GM23248 (cell line): ENCODE measurements around the gene SERPINB1. TPM values are rescaled to one million over a fixed set of nuclear protein-coding genes. Genes with fewer than 3 reads are reported as not detected.

Source experiments
- DNase-seq: peaks from one replicate; pipeline ENCODE4 v3.0.0-alpha.2; 2015
- H2AFZ ChIP-seq: fragments of 200-600 bp; sonication (generic); 2 replicates; pipeline ENCODE4 v1.6.1; 2016; ENCODE audit warnings: antibody characterized with exemption
- H3F3A ChIP-seq: fragments of 200-600 bp; sonication (generic); 2 replicates; pipeline ENCODE4 v1.6.1; 2016; ENCODE audit warnings: mild to moderate bottlenecking, antibody characterized with exemption, mixed run types; ENCODE audit not compliant: insufficient read depth
- H3K27ac ChIP-seq: fragments of 200-600 bp; sonication (generic); 2 replicates; pipeline ENCODE4 v1.5.1; 2016; ENCODE audit warnings: mild to moderate bottlenecking
- H3K27me3 ChIP-seq: fragments of 200-600 bp; sonication (generic); replicated peaks from 2 replicates; pipeline ENCODE4 v1.6.1; 2016; ENCODE audit warnings: mild to moderate bottlenecking; ENCODE audit not compliant: insufficient read depth
- H3K36me3 ChIP-seq: fragments of 200-600 bp; sonication (generic); 2 replicates; pipeline ENCODE4 v1.6.1; 2016; ENCODE audit warnings: low read depth, mild to moderate bottlenecking
- H3K4me1 ChIP-seq: fragments of 200-600 bp; sonication (generic); 2 replicates; pipeline ENCODE4 v1.6.1; 2016; ENCODE audit warnings: mild to moderate bottlenecking; ENCODE audit not compliant: insufficient read depth
- H3K4me2 ChIP-seq: fragments of 200-600 bp; sonication (generic); one replicate; pipeline ENCODE4 v1.6.1; 2016; ENCODE audit warnings: mild to moderate bottlenecking; ENCODE audit not compliant: unreplicated experiment
- H3K4me3 ChIP-seq: fragments of 200-600 bp; sonication (generic); 2 replicates; pipeline ENCODE4 v1.5.1; 2016; ENCODE audit warnings: mild to moderate bottlenecking
- H3K79me2 ChIP-seq: fragments of 200-600 bp; sonication (generic); 2 replicates; pipeline ENCODE4 v1.6.1; 2016; ENCODE audit warnings: mild to moderate bottlenecking; ENCODE audit not compliant: insufficient read depth
- H3K9ac ChIP-seq: fragments of 200-600 bp; sonication (generic); 2 replicates; pipeline ENCODE4 v1.6.1; 2016; ENCODE audit warnings: mild to moderate bottlenecking
- H3K9me2 ChIP-seq: fragments of 200-600 bp; sonication (generic); 2 replicates; pipeline ENCODE4 v1.6.1; 2016; ENCODE audit warnings: mixed run types, mild to moderate bottlenecking, moderate library complexity; ENCODE audit not compliant: insufficient read depth
- H3K9me3 ChIP-seq: fragments of 200-600 bp; sonication (generic); one replicate; pipeline ENCODE4 v1.6.1; 2017; ENCODE audit warnings: low read depth
- H4K20me1 ChIP-seq: fragments of 200-600 bp; sonication (generic); 2 replicates; pipeline ENCODE4 v1.6.0; 2016; ENCODE audit not compliant: insufficient read depth
- EZH2 ChIP-seq: fragments of 200-600 bp; sonication (generic); IDR thresholded peaks from 2 replicates; pipeline ENCODE4 v1.6.1; 2018; ENCODE audit warnings: antibody characterized with exemption, mild to moderate bottlenecking; ENCODE audit not compliant: insufficient read depth, poor library complexity, severe bottlenecking
- EZH2phosphoT487 ChIP-seq: fragments of 200-600 bp; sonication (generic); IDR thresholded peaks from 2 replicates; pipeline ENCODE4 v1.6.1; 2018; ENCODE audit warnings: antibody characterized with exemption, moderate library complexity, mild to moderate bottlenecking, low read depth; ENCODE audit not compliant: insufficient read depth
- WGBS, 2 experiments: methylation state at CpG; one replicate each; pipeline ENCODE4 v1.1.6; 2015 to 2017; ENCODE audit warnings: low lambda C conversion rate in 2 of 2, low coverage in 1 of 2; ENCODE audit errors: missing lambda C conversion rate in 2 of 2; 5-methylcytosine and 5-hydroxymethylcytosine counted together
- in situ Hi-C: fragments of 300-500 bp; cut with MboI; formaldehyde crosslinking; loops from 2 replicates; pipeline ENCODE4 v1.15.0; 2020
- polyA plus RNA-seq: library from polyadenylated mRNA; unstranded; fragments of >200 nt; fragmentation: Nextera tagmentation; extraction: Ambion mirVana; gene quantifications from 2 replicates; pipeline ENCODE4 v1.2.1, GENCODE V29; 2016
- total RNA-seq: library from RNA; depleted of rRNA; stranded (reverse); fragments of >200 nt; shearing (Covaris generic); gene quantifications from 2 replicates; pipeline ENCODE4 v1.2.3, GENCODE V29; 2014

Gene SERPINB1
- total and polyA plus RNA-seq, 2 experiments from 2014 or later: 28.3 to 32.8 TPM

- Histone ChIP-seq H3K36me3 (no peaks in the 10 kb centered on the region), H3K4me3 (no peak overlapping the region), H3K9me2 (no peaks in the 10 kb centered on the region), H3K4me2 (no peak overlapping the region), H3F3A (peaks cover 27% of the 10 kb centered on the region), H3K27me3 (no peaks in the 10 kb centered on the region), H3K79me2 (peaks cover 12% of the 10 kb centered on the region), H2AFZ (no peak overlapping the region), H3K27ac (no peak overlapping the region), H3K9ac (no peak overlapping the region), H3K4me1 (peaks cover 26% of the 10 kb centered on the region), H4K20me1 (no peaks in the 10 kb centered on the region), H3K9me3 (no peaks in the 10 kb centered on the region)
- peak; percentile 37 for DNase-seq
- no peak for TF ChIP-seq EZH2phosphoT487
- TF ChIP-seq EZH2: no peak
- WGBS, 2 experiments: 75 to 77% methylated on average over 5 of the region's 5 CpGs
- in situ Hi-C loops: no loop called here
Observed at GRCh38 chr6:2794171-2794730, 47.4 kb downstream of the SERPINB1 start.

DNA sequence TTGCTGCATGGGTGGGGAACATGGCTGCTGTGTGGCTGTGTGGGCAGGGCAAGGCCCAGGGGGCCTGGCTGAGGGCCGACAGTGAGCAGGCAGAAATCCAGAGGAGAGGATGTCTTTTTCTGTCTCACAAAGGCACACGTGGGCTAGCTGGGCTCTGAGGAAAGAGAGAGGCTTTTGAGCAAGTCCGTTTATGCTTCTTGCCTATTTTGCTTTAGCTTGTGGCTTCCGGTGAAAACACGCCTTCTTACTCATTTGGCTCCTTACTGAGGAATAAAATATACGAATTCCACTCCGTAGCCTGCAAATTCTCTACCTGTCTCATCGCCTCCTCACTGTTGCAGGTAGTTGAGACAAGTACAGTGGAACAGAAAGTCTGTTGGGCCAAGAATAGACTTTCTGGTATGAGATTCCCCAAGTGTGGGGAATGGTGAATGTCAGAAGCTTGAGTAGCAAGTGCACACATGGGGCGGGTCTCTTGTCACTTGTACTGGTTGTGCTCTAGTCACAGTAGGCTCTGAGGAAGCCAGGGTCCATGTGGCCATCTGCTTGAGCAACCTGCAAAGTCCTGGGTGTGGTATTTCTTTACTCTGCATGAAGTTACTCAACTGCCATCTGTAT lies 48.0 kb downstream of the SERPINB1 start:
- H3K27ac ChIP-seq: no peak overlapping the region

GRCh38 chr6:2792330-2793110 lies 49.1 kb downstream of the SERPINB1 start:
- 82 to 84% methylated on average over 17 of the region's 17 CpGs for WGBS, 2 experiments
- Histone ChIP-seq H3F3A (peaks cover 31% of the 10 kb centered on the region), H3K79me2 (peaks cover 20% of the 10 kb centered on the region), H4K20me1 (no peaks in the 10 kb centered on the region), H3K9ac (0 out of 2 replicates have a peak overlapping the region, but pooled peaks have one; percentile 78), H3K4me2 (no peak overlapping the region), H3K27ac (peak overlapping the region; percentile 93), H3K27me3 (no peaks in the 10 kb centered on the region), H3K36me3 (no peaks in the 10 kb centered on the region), H3K4me1 (peaks cover 31% of the 10 kb centered on the region), H3K9me2 (no peaks in the 10 kb centered on the region), H2AFZ (no peak overlapping the region), H3K4me3 (no peak overlapping the region), H3K9me3 (no peaks in the 10 kb centered on the region)
- no peak for TF ChIP-seq EZH2
- TF ChIP-seq EZH2phosphoT487: no peak
- in situ Hi-C loops: no loop called here
- no peak for DNase-seq

More for the DNA sequence above, 48.0 kb downstream of the SERPINB1 start:
- TF ChIP-seq EZH2phosphoT487 (no peak), EZH2 (no peak)
- no peak overlapping the region for H3K9ac ChIP-seq
- H2AFZ ChIP-seq: no peak overlapping the region
- H3K4me1 ChIP-seq: peaks cover 31% of the 10 kb centered on the region
- H3K36me3 ChIP-seq: no peaks in the 10 kb centered on the region
- 83 to 87% methylated on average over 9 of the region's 9 CpGs for WGBS, 2 experiments
- DNase-seq: peak; percentile 19
- H3F3A ChIP-seq: peaks cover 31% of the 10 kb centered on the region
- no peaks in the 10 kb centered on the region for H3K9me3 ChIP-seq
- H3K27me3 ChIP-seq: no peaks in the 10 kb centered on the region
- in situ Hi-C loops: no loop called here
- H3K79me2 ChIP-seq: peaks cover 12% of the 10 kb centered on the region
- no peak overlapping the region for H3K4me2 ChIP-seq
- H4K20me1 ChIP-seq: no peaks in the 10 kb centered on the region
- no peak overlapping the region for H3K4me3 ChIP-seq
- no peaks in the 10 kb centered on the region for H3K9me2 ChIP-seq

DNA sequence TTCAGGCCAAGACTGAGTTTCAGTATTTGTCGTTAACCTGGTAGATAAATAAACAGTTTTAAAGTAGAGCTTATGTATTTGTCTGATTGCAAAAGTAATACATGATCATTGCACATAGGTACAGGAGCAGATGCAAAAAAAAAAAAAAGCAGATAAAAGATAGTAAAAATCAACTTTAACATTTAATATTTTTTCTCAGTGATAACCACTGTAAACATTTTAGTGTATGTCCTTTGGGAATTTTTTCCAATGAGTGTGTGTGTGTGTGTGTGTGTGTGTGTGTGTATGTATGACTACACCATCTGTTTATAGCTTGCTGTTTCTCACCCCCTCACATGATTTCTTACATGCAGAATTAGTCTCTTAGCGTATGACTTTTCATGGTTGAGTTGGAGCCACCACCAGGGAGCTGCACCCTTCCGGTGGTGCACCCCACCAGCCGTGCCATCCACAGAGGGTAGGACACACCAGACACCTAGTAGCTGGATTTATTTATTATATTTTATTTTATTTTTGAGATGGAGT lies 50.2 kb downstream of the SERPINB1 start:
- Histone ChIP-seq H3K4me3 (peak overlapping the region; percentile 10; the same call in 1 of the 2 replicates), H3K4me2 (peak overlapping the region; percentile 97), H3K27ac (peak overlapping the region; percentile 93), H3K9ac (peak overlapping the region; percentile 78; the same call in 1 of the 2 replicates), H3K27me3 (no peaks in the 10 kb centered on the region), H2AFZ (no peak overlapping the region), H3K9me3 (no peaks in the 10 kb centered on the region), H3F3A (peaks cover 31% of the 10 kb centered on the region), H3K79me2 (peaks cover 30% of the 10 kb centered on the region), H3K36me3 (no peaks in the 10 kb centered on the region), H3K4me1 (peaks cover 31% of the 10 kb centered on the region), H4K20me1 (no peaks in the 10 kb centered on the region), H3K9me2 (no peaks in the 10 kb centered on the region)
- TF ChIP-seq EZH2 (no peak), EZH2phosphoT487 (no peak)
- peak; percentile 24 for DNase-seq
- in situ Hi-C loops: no loop called here
- WGBS, 2 experiments: 49 to 53% methylated on average over 4 of the region's 4 CpGs
